ENCODE results near the gene ADD3.

Gene ADD3

GRCh38 chr10:110068780-110069179, 61.0 kb downstream of the ADD3 start:
- TF ChIP-seq ZNF274 (IDR thresholded peaks at IDR 0.05; ENCODE audit: low read depth, low read length), result no peak
- peak overlapping the region; percentile 6; the same call in 1 of the 2 replicates for H3K4me3 ChIP-seq (ENCODE audit: low read length)

DNA sequence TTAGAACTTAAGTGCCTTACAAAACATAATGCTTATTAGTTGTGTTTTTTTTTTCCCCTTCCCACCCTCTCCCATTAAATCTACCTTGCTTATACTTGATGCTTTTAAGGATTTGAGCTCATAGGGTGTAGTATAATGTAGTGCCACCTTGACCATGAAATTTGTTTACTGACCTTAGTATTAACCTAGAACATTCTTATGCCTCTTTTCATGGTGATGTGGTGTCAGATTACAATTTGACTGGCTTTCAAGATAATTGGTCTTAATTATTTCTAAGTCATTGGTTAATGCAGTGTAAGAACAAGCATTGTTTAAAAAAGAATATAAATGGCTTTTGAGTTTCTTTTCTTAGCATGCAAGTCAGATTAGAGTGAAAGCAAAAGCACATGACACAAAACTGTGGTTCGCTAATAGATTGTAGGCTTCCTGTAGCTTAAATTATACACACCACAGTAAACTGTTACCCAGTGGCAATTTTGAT, 61.8 kb downstream of the ADD3 start:
- no peak overlapping the region for H3K4me3 ChIP-seq (ENCODE audit: low read length)
- TF ChIP-seq ZNF274 (IDR thresholded peaks at IDR 0.05; ENCODE audit: low read depth, low read length), result no peak

DNA sequence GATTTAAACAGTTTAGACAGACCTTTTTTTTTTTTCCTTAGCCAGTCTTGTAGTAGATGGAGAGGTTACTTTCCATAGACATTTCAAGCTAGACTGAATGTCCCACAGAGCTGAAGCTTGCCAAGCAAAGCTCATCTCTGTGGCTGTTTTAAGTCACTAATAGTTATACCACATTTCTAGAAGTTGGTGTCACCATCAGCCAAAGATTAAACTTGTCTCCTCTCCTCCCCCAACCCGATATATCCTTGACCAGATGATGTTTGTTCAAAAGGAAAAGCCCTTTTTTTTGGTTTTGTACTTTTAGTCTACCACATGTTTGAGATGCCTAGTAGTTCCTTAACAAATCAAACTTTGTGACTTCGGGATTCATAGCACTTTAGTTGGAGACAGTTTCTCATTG, 66.1 kb downstream of the ADD3 start:
- H3K4me3 ChIP-seq (ENCODE audit: low read length), result no peak overlapping the region
- TF ChIP-seq ZNF274 (IDR thresholded peaks at IDR 0.05; ENCODE audit: low read depth, low read length), result no peak

DNA sequence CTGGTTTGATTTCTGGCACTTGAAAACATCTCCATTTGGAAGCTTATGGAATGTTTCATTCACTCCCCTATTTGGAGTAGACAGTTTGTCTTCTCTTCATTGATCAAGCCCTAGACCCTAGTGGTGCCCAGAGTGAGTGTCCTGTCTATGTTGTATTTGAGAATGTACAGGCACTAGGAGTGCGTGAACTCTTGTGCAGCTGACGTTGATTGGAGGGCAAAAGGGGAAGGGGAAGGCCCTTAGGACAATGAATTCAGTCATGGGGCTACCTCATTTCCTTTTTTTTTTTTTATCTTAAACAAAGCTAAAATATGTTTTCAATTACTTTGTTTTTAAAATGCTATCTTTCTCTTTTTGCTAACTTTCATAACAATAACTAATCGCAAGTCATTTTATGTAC, 66.5 kb downstream of the ADD3 start:
- no peak overlapping the region for H3K4me3 ChIP-seq (ENCODE audit: low read length)
- TF ChIP-seq ZNF274 (IDR thresholded peaks at IDR 0.05; ENCODE audit: low read depth, low read length), result no peak

DNA sequence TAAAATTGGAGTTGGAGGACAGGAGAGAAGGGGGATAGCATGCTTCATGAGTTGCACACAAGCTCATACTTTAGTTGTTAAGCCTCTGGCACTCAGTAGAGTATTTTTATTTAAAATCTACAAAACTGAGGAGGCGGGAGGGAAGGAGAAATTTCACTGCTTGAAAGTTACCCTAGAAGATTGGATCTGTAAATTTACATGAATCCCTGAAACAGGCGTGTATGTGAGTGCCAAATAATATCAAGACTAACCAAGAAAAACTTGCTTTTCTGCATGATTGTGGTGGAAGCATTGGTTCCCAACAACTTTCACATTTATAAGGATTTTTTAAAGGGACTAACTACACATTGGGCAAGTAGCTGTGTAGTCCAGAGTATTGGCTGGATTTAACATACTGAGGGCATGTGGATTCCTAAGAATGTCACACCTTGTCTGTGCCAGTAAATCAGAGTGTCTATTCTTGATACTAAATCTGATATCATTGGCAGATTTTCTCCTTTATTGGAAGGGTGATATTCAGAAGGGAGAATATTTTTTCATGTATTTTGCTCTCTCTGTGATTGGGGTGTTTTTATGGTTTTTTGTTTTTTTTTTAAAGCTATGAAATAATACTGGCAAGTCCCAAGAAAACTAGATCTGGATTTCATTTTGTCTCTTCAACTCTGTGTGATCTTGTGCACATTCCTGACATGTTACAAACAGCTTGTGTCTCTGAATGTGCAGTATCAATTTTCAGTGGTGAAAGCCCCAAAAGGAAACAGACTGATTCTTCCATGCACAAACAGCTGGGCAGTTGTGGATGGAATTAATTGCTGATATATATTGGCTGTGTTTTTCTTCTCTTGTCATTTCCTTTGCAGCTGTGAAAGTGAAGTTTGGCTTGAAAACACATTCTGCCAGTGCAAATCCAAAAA, 67.2 kb downstream of the ADD3 start:
- no peak overlapping the region for H3K4me3 ChIP-seq (ENCODE audit: low read length)
- TF ChIP-seq ZNF274 (IDR thresholded peaks at IDR 0.05; ENCODE audit: low read depth, low read length), result no peak

- TF ChIP-seq ZNF274 (IDR thresholded peaks at IDR 0.05; ENCODE audit: low read depth, low read length), result no peak
- no peak overlapping the region for H3K4me3 ChIP-seq (ENCODE audit: low read length)
Measured at GRCh38 chr10:110075686-110076085, 67.9 kb downstream of the ADD3 start.

DNA sequence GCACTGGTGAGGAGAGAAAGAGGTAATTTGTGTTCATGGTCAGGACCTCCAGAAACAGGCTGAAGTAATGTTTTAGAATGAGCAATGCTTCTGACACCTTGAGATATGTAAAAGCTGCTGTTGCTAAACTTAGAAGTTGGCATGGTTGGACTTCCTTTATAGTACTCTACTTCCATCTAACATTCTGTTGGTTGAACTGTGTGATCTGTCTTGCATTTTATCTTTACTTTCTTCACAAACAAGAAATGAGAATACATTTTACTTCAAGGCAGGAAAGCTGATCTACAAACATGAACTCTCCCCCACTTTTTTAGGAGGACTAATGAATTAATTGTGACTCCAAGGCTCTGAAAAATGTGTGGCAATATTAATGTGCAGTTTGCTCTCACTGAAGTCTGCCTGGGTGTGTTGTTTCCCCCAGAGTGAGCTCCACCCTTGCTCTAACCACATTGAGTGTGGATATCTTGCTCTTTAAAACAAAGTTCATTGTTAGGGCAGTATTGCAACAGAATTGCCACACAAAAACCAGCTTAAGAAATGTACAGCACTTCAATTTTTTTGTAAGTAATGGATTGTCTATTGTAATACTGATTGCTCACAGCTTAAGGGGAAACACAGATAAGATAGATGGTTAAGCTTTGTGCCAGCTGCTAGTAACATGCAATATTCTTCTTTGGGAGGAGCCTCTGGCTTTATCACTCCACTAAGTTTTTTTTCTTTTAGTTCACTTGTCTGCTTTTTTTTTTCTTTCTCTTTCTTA, 69.0 kb downstream of the ADD3 start:
- TF ChIP-seq ZNF274 (IDR thresholded peaks at IDR 0.05; ENCODE audit: low read depth, low read length), result no peak
- H3K4me3 ChIP-seq (ENCODE audit: low read length), result peak overlapping the region; percentile 45

DNA sequence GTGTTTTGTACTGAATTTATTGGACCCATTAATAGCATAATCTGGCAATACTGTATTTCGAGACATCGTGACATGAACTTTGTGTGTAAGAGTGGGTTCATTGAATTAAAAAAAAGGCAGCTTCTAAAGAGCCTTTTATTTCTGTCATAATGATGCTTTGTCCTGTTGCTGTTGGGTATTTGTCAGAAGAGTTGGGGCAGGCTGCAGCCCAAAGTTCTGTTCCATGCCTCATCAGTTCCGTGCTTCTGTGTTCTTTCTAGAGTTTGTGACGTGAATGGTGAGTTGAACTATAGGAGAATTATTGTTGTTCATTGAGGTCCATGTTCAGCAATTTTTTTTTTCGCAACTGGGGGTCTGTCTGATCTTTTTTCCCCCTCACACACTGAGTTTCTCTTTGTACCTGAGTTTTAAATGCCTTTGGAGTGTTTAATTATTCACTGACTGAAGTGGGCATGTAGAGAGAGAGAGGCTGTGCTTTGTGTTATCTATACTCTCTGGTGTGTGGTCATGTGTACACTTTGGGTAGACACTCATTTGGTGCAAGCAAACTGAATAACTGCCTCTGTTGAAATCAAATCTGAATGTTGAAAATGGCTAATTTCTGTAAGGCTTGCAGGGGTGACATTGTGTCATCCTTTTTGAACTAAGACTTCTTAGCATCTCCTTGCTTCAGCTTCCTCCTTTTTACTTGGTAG, 69.8 kb downstream of the ADD3 start:
- H3K4me3 ChIP-seq (ENCODE audit: low read length), result peak overlapping the region; percentile 48

DNA sequence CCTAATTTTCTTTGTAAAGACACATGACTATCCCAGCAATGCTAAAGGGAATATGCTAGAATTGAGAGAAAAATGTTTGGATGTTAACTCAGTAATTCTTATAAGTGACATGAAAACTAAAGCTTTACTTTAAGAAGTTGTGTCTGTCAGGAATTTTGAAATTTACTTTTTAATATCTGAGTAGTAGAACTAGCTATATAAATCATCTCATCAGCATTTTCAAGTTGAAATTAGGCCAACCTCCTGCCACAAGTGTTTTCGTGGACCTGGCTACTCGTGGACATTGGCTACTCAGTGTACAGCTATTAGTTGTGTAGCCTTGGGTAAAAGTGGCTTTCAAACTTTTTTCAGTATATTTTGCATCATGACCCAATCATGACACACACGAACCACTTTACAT, 70.5 kb downstream of the ADD3 start:
- H3K4me3 ChIP-seq (ENCODE audit: low read length), result no peak overlapping the region

More for the DNA sequence above, 69.8 kb downstream of the ADD3 start:
- TF ChIP-seq ZNF274 (IDR thresholded peaks at IDR 0.05; ENCODE audit: low read depth, low read length), result no peak

DNA sequence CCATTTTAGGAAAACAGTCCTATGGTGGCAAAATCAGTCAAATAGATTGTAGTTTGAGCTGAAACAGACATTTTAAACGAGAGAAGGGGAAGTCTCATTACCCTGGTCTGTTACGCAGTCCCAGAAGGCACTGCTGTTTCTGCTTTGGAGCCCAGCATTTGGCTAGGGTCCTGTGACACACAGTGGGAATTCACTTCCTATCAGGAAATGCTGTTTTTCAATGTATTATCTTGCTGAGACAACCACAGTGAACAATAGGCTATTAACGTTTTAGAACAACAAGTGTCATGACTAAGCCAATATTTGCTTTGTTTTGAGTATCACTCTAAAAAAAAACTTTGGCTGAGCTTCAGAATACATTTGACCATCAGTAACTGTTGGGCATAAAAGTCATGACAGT, 74.1 kb downstream of the ADD3 start:
- H3K4me3 ChIP-seq (ENCODE audit: low read length), result no peak overlapping the region; the same call in 1 of the 2 replicates
- TF ChIP-seq ZNF274 (IDR thresholded peaks at IDR 0.05; ENCODE audit: low read depth, low read length), result no peak

More for the DNA sequence above, 70.5 kb downstream of the ADD3 start:
- no peak for TF ChIP-seq ZNF274 (IDR thresholded peaks at IDR 0.05; ENCODE audit: low read depth, low read length)

- no peak for TF ChIP-seq ZNF274 (IDR thresholded peaks at IDR 0.05; ENCODE audit: low read depth, low read length)
- H3K4me3 ChIP-seq (ENCODE audit: low read length), result no peak overlapping the region
Measured at GRCh38 chr10:110083884-110084283, 76.1 kb downstream of the ADD3 start.

GRCh38 chr10:110087682-110088081, 79.9 kb downstream of the ADD3 start:
- TF ChIP-seq ZNF274 (IDR thresholded peaks at IDR 0.05; ENCODE audit: low read depth, low read length), result no peak
- H3K4me3 ChIP-seq (ENCODE audit: low read length), result no peak overlapping the region

DNA sequence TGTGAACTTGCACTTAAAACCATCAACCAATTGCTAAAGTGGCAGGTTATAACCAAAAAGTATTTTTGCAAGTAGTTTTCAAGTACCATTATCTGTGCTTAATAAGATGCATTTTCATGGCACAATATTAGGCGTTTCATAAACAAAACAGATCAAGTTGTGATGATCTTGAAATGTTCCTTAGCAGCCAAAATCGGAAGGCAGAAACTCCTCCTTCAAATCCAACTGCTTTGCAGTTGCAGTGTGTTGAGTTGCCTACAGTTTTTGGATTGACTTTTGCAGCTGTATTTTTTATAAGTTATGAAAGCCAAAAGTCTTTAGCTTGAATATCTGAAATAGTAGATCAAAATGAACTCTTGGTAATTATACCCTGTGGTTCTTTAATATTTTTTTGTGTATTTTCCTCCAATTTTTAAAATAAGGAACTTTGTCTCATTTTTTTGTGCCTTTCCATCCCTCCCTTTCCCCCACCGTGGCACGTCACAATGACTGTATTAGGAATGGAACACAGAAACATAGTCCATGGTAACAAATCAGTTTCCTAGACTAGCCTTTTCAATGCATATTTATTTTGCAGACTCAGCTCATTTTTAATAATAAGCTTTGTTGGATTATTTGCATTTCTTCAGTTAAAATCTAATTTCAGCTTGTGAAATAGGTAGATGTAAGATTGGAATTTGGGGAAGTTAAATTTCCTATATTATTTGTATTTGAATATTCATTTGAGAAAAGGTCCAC, 80.8 kb downstream of the ADD3 start:
- H3K4me3 ChIP-seq (ENCODE audit: low read length), result no peak overlapping the region

More for the DNA sequence above, 80.8 kb downstream of the ADD3 start:
- no peak for TF ChIP-seq ZNF274 (IDR thresholded peaks at IDR 0.05; ENCODE audit: low read depth, low read length)

Measured in GM08714 (cell line).